Activated CD4-positive, alpha-beta T cell treated with anti-CD3 and anti-CD28 coated beads for 48 hours (primary cell): ENCODE data around the gene BTRC.

Experiments
- DNase-seq: peaks from one replicate; pipeline ENCODE4 v3.0.0-alpha.2; 2020

Gene BTRC

GRCh38 chr10:101485681-101486554 lies 132.0 kb downstream of the BTRC start:
- DNase-seq: no peak

GRCh38 chr10:101487399-101487798 lies 133.4 kb downstream of the BTRC start:
- DNase-seq: no peak

- no peak for DNase-seq
Measured at GRCh38 chr10:101489355-101489754, 135.4 kb downstream of the BTRC start.

DNA sequence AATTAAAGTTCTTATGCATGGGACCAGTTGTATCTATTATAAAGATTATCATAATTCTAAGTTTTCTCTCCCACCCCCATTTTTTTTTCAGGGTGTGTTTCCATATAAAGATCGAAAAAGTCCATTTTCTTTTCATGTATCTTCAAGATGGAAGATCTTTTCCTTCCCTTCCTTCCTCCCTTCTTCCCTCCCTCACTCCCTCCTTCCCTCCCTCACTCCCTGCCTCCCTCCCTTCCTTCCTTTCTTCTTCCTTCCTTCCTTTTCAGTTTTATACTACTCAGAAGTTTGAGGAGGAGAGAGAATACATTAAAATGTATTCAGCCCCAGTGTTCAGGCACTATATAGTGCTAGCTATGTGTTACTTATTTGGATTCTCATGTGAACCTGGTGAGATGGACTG lies 136.1 kb downstream of the BTRC start:
- no peak for DNase-seq

GRCh38 chr10:101492205-101492604 lies 138.2 kb downstream of the BTRC start:
- DNase-seq: no peak

- no peak for DNase-seq
Measured at GRCh38 chr10:101492814-101493213, 138.8 kb downstream of the BTRC start.

- no peak for DNase-seq
Measured at GRCh38 chr10:101493249-101493648, 139.3 kb downstream of the BTRC start.

DNA sequence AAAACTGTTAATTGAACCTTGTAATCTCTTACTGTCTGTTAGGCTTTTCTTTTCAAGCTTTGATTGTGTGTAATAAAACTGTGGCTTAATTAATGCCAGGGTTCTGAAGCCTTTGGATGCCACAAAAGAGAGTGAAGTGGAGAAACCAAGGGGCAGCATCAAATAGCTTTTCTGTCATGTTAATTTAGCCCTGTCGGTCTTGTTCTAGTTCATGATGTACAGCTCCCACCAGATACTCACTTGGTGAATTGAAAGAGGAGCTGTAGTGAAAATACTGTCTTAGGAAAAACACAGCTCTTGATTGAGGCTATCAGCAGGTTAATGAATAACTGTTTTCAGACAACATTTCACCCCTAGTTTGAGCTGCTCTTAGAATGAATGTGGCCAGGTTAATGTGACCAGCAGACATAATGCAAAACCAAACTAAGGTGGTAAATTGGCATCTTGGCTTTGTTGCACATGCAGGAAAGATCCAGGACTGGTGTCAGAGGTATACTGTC lies 139.9 kb downstream of the BTRC start:
- DNase-seq: no peak

- DNase-seq: no peak
Measured at GRCh38 chr10:101494650-101495049, 140.7 kb downstream of the BTRC start.

DNA sequence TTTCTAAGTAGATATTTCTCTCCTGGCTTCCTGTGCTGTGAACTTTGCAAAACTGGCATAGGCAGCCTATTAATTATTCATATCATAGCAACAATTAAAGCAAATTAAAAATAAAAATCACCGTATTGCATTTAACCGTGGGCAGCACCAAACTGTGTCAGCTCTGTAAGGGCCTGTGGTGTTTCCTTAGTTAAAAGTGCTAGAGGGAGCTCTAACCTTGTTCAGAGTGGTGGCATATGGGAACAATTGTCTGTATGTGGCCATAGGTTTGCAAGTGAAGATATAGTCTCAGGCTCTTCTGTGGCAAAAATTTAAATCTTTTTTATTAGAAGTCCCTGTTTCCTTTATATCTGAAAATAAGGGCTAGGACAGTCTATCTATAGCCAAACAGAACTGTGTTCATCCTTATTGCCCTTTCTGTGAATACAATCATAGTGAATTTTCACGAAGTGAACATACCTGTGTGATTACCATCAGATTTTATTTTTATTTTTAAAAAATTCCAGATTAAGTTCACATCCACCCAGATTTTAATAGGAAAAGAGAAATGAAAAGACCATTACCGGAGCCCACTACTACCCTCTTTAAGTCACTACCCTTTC lies 141.5 kb downstream of the BTRC start:
- no peak for DNase-seq

DNA sequence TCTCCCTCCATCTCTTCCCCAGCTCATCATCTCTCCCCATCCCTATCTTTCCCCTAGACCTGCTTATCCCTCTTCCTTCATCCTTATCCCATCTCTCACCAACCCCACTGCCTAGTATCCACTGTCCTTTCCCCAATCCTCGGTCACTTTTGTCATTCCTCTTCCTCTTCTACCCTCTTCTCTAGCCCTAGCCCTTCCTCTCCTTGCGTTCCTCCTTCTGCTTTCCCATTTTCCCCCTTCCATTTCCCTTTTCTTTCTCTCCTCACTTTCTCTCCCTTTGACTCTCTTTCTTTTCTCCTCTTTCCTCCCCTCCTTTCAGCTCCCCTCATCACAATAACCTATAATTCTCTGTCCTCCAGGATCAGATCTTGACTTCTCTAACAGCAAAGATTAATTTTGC lies 150.5 kb downstream of the BTRC start:
- DNase-seq: no peak

DNA sequence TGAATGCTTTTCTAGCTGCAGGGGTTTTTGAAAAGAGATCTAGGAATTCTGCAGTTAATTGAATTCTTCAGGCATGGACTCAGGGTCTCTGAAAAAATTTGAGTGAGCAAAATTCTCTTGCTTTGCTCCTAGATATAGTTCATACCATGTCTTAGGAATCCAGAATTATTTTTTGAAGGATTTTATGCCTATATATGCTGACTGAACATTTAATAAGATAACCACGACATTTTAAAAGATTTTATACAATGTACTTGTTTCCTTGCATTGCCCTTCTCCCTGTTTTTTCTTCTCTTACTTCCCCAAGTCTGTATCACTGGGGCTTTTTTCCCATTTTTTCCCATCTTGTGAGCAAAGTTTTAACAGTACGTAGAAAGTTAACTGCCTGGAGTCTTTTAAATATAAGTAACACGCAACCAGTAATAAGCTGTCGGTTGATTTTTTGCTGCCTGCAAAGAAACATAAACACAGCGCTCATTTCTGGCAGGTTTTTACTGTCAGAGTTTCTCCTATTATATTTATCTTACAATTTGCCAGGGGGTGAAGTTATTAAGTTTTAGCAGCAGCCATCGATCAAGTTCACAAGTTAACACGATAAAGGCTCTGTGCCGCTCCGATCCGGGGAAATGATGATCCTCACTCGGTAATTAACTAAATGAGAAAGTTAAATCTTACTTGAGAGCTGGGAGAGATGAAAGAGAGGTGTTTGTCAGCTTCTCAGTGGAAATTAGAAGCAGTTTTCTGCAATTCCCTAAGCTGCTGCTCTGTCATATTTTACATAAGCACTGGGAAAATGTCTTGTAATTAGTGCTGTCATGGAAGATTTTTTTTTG lies 153.1 kb downstream of the BTRC start:
- no peak for DNase-seq

DNA sequence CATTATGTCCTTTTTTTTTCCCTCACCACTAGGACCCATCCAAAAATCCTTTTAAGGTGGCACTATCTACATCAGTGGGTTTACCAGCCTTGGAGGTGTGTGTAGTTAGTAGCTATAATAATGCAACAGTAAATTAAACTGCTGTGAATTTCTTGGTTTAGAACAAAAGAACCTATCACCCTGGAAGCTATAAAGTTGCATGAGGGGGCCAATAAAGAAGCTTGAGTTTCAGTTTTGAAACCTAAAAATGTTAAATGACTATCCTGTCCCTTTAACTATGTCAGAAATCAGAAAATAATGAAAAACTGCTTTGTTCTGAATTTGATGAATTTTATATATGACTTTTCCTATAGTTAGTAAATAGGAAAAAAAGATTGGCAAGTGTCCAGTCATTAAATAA lies 153.9 kb downstream of the BTRC start:
- DNase-seq: no peak

DNA sequence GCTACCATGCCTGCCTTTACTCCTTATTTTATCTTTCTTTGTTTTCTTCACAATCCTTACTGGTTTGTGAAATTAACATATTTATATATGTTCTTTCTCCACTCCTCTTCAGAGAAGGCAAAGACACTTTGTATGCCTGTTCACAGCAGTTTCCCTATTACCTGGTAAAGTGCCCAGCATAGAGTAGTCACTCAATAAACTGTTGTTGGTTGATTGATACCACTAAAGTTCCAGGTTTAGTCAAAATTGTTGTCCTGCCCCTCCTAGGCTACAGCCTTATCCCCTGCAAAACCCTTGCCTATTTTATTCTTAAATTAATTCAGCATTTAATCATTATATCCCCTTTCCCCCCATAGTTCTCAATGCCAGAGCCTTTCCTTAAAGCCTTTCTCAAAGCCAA lies 158.0 kb downstream of the BTRC start:
- no peak for DNase-seq

GRCh38 chr10:101512738-101513137 lies 158.8 kb downstream of the BTRC start:
- DNase-seq: no peak

DNA sequence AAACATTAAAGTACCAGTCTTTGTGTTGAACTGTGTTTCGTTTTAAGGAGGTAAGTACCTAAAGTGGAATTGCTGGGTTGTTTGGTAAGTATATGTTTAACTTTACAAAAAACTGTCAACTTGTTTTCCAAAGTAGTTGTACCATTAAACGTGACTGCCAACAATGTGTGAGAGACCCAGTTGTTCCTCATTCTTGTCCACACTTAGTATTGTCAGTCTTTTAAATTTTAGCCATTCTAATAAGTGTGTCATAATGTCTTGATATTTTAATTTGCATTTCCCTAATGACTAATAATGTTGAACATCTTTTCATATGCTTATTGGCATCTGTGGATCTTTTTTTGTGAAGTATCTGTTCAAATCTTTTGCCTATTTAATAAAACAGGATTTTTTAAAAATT lies 159.8 kb downstream of the BTRC start:
- DNase-seq: no peak

- DNase-seq: no peak
Measured at GRCh38 chr10:101525848-101526247, 171.9 kb downstream of the BTRC start.

GRCh38 chr10:101529207-101529606 lies 175.2 kb downstream of the BTRC start:
- DNase-seq: no peak

DNA sequence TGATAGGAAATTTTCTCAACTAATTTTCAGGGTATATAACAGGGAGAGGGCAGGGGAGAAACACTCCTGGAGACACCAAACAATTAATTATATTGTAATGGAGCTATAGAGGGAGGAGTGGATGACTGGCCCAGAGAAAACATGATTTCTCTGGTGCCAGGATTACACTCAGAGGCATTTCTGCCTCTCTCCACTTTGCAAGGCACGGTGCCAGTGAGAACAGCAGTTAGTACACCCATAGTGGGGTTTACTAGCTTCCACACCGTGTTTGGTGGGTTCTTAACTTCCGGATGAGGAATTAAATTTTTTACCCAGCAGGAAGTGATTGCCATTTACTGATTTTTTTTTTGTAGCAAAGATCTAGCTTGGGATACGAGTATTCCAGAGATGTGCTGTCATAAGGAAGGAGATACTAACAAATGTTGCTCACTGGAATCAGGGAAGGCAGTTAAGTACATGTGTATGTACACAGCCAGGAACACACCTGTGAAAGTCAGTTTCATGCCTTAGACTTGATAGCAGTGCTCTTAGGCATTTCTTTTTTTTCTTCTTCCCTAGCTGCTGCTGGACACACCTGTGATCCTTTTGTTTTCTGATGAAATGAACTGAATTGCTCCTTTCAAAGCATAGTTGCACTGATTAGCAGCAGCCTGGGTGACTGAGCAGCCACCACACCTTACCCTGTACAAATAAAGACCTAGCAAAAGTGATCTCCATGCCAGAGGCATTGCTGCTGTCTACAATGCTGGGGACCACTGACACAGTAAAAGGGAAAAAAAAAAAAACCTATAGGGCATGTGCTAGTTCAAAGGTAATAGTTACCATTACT lies 176.0 kb downstream of the BTRC start:
- no peak for DNase-seq

- no peak for DNase-seq
Measured at GRCh38 chr10:101535949-101536348, 182.0 kb downstream of the BTRC start.

DNA sequence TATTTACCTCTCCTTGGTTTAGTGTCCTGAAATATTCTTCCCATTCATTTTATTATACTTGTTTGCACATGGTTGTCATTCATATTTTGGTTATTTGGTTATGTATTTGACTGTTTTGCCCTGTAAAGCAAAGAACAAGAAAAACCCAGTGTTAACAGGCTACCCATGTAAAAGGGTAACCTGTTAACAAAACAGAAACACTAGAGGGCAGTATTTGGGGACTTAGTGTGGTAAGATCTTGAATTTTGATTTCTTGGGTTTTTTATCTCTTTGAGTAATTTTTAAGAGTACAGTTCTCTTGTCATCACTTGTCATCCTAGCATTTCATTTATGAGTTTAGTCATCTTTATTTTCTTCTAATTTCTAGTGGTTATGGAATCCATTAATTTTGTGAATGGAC lies 182.8 kb downstream of the BTRC start:
- no peak for DNase-seq

DNA sequence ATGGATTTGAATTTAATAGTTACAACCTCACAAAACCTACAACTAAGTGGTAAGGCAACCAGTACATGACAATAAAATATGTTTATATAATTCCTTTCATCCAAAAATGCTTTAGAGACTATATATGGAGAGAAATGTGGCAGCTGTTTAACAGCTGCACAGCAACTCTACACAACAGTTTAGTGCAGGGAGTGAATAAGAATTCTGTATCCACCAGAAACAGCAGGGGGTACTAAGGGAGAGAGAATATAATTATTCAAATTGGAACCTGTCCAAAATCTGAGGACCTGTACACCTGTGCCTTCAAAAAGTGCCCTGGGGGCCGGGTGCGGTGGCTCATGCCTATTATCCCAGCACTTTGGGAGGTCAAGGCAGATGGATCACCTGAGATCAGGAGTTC lies 184.5 kb downstream of the BTRC start:
- no peak for DNase-seq

DNA sequence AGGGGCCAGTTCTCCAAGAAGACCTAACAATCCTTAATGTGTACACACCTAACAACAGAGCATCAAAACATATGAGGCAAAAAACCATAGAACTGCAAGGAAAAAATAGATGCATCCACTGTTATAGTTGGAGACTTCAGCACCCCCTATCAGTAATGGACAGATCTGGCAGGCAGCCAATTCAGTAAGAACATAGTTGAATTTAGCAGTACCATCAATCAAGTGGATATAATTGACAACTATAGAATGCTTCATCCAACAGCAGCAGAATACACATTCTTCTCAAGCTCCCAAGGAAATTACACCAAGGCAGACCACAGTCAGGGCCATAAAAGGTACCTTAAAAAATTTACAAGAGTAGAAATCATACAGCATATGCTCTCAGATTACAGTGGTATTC lies 191.9 kb downstream of the BTRC start:
- DNase-seq: no peak
